Thoracic aorta (tissue), 2 donors: ENCODE data around the gene CDH15. TPM values are rescaled to one million over a fixed set of nuclear protein-coding genes. Genes with fewer than 3 reads are reported as not detected.

ENCODE experiments used
- ATAC-seq: fragments of 150-250 bp; one replicate; pipeline ENCODE4 v1.8.0; 2017; ENCODE audit warnings: low read depth; ENCODE audit not compliant: insufficient number of reproducible peaks, low FRiP score
- DNase-seq: peaks from one replicate; pipeline ENCODE4 v3.0.0-alpha.2; 2020; ENCODE audit warnings: low spot score
- H3K27ac ChIP-seq, 2 donors: fragments of 200-600 bp; sonication (generic); 1 replicate in 1 of 2; 2 replicates in 1 of 2; pipeline ENCODE4 v1.5.1; 2016; ENCODE audit warnings: mild to moderate bottlenecking in 2 of 2, moderate library complexity in 2 of 2
- H3K27me3 ChIP-seq: fragments of 200-600 bp; sonication (generic); replicated peaks from 2 replicates; pipeline ENCODE4 v1.6.0; 2016; ENCODE audit warnings: mild to moderate bottlenecking; ENCODE audit not compliant: insufficient read depth
- H3K36me3 ChIP-seq: fragments of 200-600 bp; sonication (generic); one replicate; pipeline ENCODE4 v1.5.1; 2016
- H3K4me1 ChIP-seq, 2 donors: fragments of 200-600 bp; sonication (generic); 1 replicate in 1 of 2; 2 replicates in 1 of 2; pipeline versions ENCODE4 v1.5.1 to v1.6.0; 2016; ENCODE audit warnings: low read depth in 2 of 2, mild to moderate bottlenecking in 1 of 2; ENCODE audit not compliant: control insufficient read depth in 1 of 2
- H3K4me3 ChIP-seq: fragments of 200-600 bp; sonication (generic); 2 replicates; pipeline ENCODE4 v1.5.1; 2016; ENCODE audit warnings: mild to moderate bottlenecking
- H3K9me3 ChIP-seq: fragments of 200-600 bp; sonication (generic); 2 replicates; pipeline ENCODE4 v1.5.1; 2016
- CTCF ChIP-seq: fragments of 200-600 bp; sonication (generic); IDR thresholded peaks from one replicate; pipeline ENCODE4 v1.5.1; 2019; ENCODE audit warnings: antibody characterized with exemption
- total RNA-seq, 2 donors: library from RNA; depleted of rRNA; stranded (reverse); fragments of >200 nt; gene quantifications; one replicate each; pipeline versions ENCODE4 v1.1.0 to v1.2.3, GENCODE V29; 2016

Gene CDH15
- total RNA-seq, 2 donors from 2014 or later, result 1.4 TPM; not detected in 1

DNA sequence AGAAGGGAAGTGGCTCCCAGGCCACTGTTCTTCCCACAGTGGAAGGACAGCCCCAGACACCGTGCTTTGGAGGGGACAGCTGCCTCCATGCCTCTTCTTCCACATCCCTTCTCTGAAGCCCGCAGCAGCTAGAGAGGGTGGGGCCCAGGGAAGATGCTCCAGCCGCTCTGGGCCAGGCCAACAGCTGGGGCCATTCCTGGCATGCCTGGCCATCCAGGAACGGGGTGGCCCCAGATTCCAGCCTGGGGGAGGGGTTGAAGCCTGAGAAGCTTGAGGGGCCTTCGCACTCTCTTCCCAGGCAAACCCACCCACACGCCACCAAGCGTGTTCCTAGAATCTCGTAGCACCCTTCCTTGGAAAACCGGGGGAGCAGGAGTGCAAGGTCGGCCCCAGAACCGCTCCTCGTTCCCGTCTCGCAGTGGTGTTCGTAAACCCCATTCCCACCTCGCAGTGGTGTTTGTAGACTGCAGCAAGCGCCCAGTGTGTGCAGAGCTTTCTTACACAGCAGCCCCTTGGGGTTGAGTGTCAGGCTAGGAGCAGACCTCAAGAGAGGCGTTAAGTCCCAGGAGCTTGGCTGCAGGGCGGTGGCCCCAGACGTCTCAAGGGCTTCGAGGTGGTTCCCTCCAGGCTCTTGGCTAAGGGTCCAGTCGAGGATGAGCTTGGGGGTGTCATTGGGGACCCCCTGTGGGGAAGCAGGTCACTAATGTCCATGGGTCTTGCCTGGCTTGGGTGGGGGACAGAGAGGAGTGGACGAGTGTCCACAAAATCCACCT lies 2.7 kb downstream of the CDH15 start:
- no peak for TF ChIP-seq CTCF
- no peak overlapping the region for H3K4me3 ChIP-seq
- peaks cover 7 to 14% of the 10 kb centered on the region in 2 donors for H3K4me1 ChIP-seq
- H3K27ac ChIP-seq, result no peak overlapping the region
- H3K36me3 ChIP-seq, result no peaks in the 10 kb centered on the region
- ATAC-seq (no peak), DNase-seq (no peak)
- no peaks in the 10 kb centered on the region for H3K9me3 ChIP-seq
- peaks cover 8% of the 10 kb centered on the region for H3K27me3 ChIP-seq

GRCh38 chr16:89174877-89175276 lies 3.3 kb downstream of the CDH15 start:
- Histone ChIP-seq H3K27me3 (peaks cover 8% of the 10 kb centered on the region), H3K9me3 (no peaks in the 10 kb centered on the region), H3K36me3 (no peaks in the 10 kb centered on the region), H3K4me3 (no peak overlapping the region), H3K4me1 (peaks cover 7 to 14% of the 10 kb centered on the region in 2 donors), H3K27ac (no peak overlapping the region)
- DNase-seq, result no peak
- TF ChIP-seq CTCF, result no peak
- ATAC-seq, result no peak

DNA sequence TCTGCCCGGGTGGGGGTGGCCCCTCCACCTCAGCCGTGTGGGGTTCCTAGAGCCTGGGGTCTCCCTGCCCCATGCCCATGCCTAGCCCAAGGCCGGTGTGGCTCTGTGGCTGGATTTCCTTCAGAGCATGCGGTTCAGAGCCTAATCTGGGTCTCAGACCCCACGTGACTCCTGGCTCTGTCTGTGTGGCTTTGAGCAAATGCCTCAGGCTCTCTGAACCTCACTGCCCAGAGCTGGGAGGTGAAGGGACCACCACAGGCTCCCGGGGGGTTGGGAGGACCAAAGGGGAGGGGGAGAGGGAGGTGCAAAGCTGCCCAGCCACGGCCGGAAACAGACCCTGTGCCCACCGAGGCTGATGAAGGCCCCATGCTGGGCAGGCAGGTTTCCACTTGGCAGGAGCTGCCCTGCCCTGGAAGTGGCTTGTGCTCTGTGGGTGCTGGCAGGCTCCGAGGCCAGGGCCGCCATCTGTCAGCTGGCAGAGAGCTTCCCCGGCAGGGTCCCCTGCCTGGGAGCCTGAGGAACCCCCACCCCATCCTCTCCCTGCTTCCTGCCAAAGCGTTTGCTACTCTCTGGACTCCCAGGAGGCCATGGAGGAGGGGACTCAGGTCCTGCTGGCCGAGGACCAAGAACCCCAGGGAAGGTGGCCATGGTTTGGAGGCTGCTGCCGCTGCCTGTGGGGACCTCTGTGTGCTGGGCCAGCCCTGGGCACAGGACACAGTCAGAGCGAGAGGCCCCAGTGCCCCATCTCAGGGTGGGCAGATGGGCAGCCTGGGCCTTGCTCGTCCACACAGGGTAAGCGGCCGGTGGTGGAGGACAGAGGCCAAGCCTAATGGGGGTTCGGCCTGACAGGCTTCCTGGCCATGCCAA lies 4.0 kb downstream of the CDH15 start:
- H3K4me1 ChIP-seq, result peaks cover 5 to 11% of the 10 kb centered on the region in 2 donors
- no peak for ATAC-seq
- H3K4me3 ChIP-seq, result no peak overlapping the region
- no peaks in the 10 kb centered on the region for H3K9me3 ChIP-seq
- H3K36me3 ChIP-seq, result no peaks in the 10 kb centered on the region
- H3K27ac ChIP-seq, result no peak overlapping the region
- no peak for DNase-seq
- no peak for TF ChIP-seq CTCF
- H3K27me3 ChIP-seq, result peaks cover 5% of the 10 kb centered on the region

GRCh38 chr16:89176147-89176690 lies 4.7 kb downstream of the CDH15 start:
- TF ChIP-seq CTCF, result no peak
- ATAC-seq, result no peak
- no peak for DNase-seq
- peaks cover 0 to 5% of the 10 kb centered on the region in 2 donors for H3K4me1 ChIP-seq
- no peaks in the 10 kb centered on the region for H3K9me3 ChIP-seq
- H3K4me3 ChIP-seq, result no peak overlapping the region
- H3K27me3 ChIP-seq, result no peaks in the 10 kb centered on the region
- no peaks in the 10 kb centered on the region for H3K36me3 ChIP-seq
- no peak overlapping the region for H3K27ac ChIP-seq

DNA sequence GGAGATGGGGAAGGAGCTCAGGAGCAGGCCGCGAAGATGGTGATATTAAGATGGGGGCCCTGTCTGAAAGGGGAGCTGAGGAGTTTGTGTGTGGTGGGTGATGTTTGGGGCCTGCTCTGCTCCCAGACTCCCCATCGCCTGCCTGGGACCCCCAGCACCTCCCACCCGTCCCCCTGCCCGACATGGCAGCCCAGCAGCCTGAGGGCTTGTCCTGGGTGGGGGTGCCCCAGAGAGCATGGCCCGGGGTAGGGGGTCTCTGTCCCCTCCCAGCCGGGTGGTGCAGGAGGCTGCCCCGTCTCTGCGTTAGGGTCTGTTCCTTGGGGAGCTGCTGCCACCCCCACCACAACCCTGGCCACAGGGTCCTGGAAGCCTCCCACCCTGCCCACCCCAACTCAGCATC lies 5.2 kb downstream of the CDH15 start:
- no peak overlapping the region for H3K4me3 ChIP-seq
- no peak for TF ChIP-seq CTCF
- no peaks in the 10 kb centered on the region for H3K27me3 ChIP-seq
- ATAC-seq (no peak), DNase-seq (no peak)
- H3K4me1 ChIP-seq, result peaks cover 0 to 1% of the 10 kb centered on the region in 2 donors
- no peak overlapping the region for H3K27ac ChIP-seq
- H3K9me3 ChIP-seq, result no peaks in the 10 kb centered on the region
- no peaks in the 10 kb centered on the region for H3K36me3 ChIP-seq
